ENCODE results near the gene KLRG1. TPM values are rescaled to one million over a fixed set of nuclear protein-coding genes. Genes with fewer than 3 reads are reported as not detected.

KLRG1 gene
- polyA plus RNA-seq, 1 experiment: 0.43 TPM

DNA sequence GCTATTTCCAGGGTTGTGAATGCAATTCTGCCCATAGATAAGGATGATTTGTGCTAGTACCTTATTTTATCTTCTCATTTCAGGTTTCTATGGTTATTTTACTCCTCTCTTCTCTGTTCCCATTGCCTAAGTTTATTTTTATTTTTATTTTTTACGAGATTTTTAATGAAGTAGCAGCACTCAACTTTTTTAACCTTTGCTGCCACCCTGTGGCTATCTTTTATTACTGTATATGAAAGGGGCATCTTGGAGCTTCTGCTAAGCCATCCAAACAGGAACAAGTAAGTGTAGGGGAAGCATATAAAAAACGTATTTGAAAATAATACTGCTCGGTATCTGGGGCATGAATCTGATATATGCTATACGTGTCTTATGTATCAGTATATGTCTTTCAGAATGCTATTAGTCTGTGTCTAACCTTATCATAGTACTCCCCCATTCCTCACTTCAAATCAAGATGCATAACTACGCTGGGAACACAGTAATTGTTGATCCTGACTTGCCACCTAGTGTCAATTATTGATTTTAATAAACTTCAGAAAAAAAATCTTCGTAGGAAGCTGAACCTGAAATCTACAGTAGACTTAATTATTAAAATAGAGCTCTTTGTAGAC lies 60.3 kb downstream of the KLRG1 start:
- TF ChIP-seq, protein P1, sequence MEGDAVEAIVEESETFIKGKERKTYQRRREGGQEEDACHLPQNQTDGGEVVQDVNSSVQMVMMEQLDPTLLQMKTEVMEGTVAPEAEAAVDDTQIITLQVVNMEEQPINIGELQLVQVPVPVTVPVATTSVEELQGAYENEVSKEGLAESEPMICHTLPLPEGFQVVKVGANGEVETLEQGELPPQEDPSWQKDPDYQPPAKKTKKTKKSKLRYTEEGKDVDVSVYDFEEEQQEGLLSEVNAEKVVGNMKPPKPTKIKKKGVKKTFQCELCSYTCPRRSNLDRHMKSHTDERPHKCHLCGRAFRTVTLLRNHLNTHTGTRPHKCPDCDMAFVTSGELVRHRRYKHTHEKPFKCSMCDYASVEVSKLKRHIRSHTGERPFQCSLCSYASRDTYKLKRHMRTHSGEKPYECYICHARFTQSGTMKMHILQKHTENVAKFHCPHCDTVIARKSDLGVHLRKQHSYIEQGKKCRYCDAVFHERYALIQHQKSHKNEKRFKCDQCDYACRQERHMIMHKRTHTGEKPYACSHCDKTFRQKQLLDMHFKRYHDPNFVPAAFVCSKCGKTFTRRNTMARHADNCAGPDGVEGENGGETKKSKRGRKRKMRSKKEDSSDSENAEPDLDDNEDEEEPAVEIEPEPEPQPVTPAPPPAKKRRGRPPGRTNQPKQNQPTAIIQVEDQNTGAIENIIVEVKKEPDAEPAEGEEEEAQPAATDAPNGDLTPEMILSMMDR (IDR thresholded peaks at IDR 0.05; ENCODE audit: insufficient read depth, low read depth, low read length): peak; percentile 53
- CTCF ChIA-PET: interaction anchor here (0.7 to 5.2 kb wide), 20 partner anchors 8 to 507 kb away, joined by 3 to 35 read pairs (median 6); no protein-coding TSS in a partner anchor

DNA sequence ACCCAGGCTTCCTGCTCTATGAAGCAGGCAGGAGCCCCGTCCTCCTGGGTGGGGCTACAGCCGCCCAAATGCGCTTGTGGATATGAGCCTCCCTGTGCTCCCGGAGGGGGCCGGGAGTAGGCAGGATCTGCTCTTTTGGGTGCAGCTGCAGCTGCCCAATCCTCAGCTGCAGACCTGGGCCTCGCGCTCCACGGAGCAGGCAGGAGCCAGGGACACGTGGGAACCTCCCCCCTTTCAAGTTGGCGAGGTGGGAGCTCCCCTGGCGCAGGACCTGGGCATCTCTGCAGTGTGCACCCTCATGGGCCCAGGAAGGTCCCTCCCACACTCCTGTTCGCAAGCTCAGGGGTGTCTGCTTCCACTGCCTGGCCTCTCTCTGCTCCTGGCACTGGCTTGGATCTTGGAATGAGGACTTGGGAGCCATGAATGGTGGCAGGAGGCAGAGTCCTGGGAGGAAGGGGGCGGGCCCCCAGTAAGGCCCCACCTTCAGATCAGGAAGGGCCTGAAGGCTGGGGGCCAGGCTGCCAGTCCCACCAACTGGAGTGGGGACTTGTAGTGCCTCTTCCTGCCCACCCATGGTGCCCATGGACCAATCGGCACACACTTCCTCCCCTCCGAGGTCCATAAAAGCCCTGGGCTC lies 61.3 kb downstream of the KLRG1 start:
- peaks cover 5% of the 10 kb centered on the region for H3K27me3 ChIP-seq (ENCODE audit: control insufficient read depth, insufficient read depth, low read length)
- TF ChIP-seq, protein P1 (IDR thresholded peaks at IDR 0.05; ENCODE audit: insufficient read depth, low read depth, low read length): no peak
- H3K4me3 ChIP-seq (ENCODE audit: low read depth, low read length): no peak overlapping the region
- DNase-seq (ENCODE audit: low read depth): no peak
- H3K36me3 ChIP-seq (ENCODE audit: control insufficient read depth, insufficient read depth, low read length): no peaks in the 10 kb centered on the region
- CTCF ChIA-PET: interaction anchor here (1.0 to 5.2 kb wide), 14 partner anchors 8 to 508 kb away, joined by 3 to 35 read pairs (median 6); no protein-coding TSS in a partner anchor
- POLR2A ChIA-PET: no interaction called here

More for the DNA sequence above, 60.3 kb downstream of the KLRG1 start:
- Histone ChIP-seq H3K36me3 (ENCODE audit: control insufficient read depth, insufficient read depth, low read length) (no peaks in the 10 kb centered on the region), H3K27me3 (ENCODE audit: control insufficient read depth, insufficient read depth, low read length) (peaks cover 5% of the 10 kb centered on the region), H3K4me3 (ENCODE audit: low read depth, low read length) (no peak overlapping the region)
- DNase-seq (ENCODE audit: low read depth): no peak
- POLR2A ChIA-PET: interaction anchor here (1.0 kb wide), 1 partner anchor 362 kb away, joined by 5 read pairs; no protein-coding TSS in a partner anchor

DNA sequence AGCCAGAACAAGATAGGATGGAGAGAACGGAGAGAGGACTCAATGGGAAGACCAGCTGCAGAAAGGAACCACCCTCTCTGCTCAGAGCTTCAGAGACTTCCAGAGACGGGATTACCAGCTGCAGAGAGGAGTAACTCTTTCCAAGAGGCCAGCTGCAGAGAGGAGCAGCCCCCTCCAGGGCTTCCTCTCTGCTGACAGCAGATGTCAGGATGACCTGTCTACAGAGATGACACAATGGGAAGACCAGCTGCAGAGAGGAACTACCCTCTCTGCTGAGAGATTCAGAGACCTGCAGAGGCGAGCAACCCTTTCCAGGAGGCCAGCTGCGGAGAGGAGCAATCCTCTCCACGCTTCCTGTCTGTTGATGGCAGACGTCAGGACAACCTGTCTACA lies 61.8 kb downstream of the KLRG1 start:
- POLR2A ChIA-PET: no interaction called here
- peaks cover 5% of the 10 kb centered on the region for H3K27me3 ChIP-seq (ENCODE audit: control insufficient read depth, insufficient read depth, low read length)
- H3K4me3 ChIP-seq (ENCODE audit: low read depth, low read length): no peak overlapping the region
- DNase-seq (ENCODE audit: low read depth): no peak
- H3K36me3 ChIP-seq (ENCODE audit: control insufficient read depth, insufficient read depth, low read length): no peaks in the 10 kb centered on the region
- TF ChIP-seq, protein P1 (IDR thresholded peaks at IDR 0.05; ENCODE audit: insufficient read depth, low read depth, low read length): no peak
- CTCF ChIA-PET: interaction anchor here (1.0 to 5.2 kb wide), 5 partner anchors 7 to 506 kb away, joined by 6 to 35 read pairs (median 12); no protein-coding TSS in a partner anchor

DNA sequence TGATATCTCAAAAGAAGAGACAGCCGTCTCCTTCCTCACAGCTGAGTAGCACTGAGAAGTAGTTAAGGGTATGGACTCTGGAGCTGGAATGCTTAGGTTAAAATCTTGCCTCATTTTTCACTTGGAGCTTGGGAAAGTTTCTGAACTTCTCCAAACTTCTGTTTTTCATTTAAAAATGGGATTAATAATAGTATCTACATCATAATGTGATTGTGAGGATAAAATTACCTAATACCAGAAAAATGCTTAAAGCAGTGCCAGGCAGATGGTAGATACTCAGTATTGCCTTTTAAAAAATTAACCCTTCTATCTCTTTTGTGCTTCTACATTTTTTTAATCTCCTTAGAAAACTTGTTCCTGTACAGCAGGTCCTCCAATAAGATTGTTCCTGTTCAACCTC lies 63.3 kb downstream of the KLRG1 start:
- peaks cover 5% of the 10 kb centered on the region for H3K27me3 ChIP-seq (ENCODE audit: control insufficient read depth, insufficient read depth, low read length)
- POLR2A ChIA-PET: no interaction called here
- no peaks in the 10 kb centered on the region for H3K36me3 ChIP-seq (ENCODE audit: control insufficient read depth, insufficient read depth, low read length)

More for the DNA sequence above, 63.3 kb downstream of the KLRG1 start:
- CTCF ChIA-PET: interaction anchor here (5.2 kb wide), 1 partner anchor 15 kb away, joined by 24 read pairs; no protein-coding TSS in a partner anchor
- TF ChIP-seq, protein P1 (IDR thresholded peaks at IDR 0.05; ENCODE audit: insufficient read depth, low read depth, low read length): no peak
- no peak for DNase-seq (ENCODE audit: low read depth)
- H3K4me3 ChIP-seq (ENCODE audit: low read depth, low read length): no peak overlapping the region

Other genes with a start within 250 kb of the KLRG1 start
- gene A2ML1, start 166.9 kb upstream of the KLRG1 start, polyA plus RNA-seq (2011; rRNA removed): not detected in 2 replicates
- gene PHC1, start 75.0 kb upstream of the KLRG1 start, polyA plus RNA-seq (2011; rRNA removed): 20.9 and 26.7 TPM in 2 replicates
- gene M6PR, start 39.9 kb upstream of the KLRG1 start, polyA plus RNA-seq (2011; rRNA removed): 106 and 125 TPM in 2 replicates
- gene A2M, start 126.4 kb downstream of the KLRG1 start, polyA plus RNA-seq (2011; rRNA removed): 171 and 198 TPM in 2 replicates
- gene PZP, start 218.8 kb downstream of the KLRG1 start, polyA plus RNA-seq (2011; rRNA removed): not detected in 2 replicates